HepG2 (cell line): ENCODE data around the gene RAD52. TPM values are rescaled to one million over a fixed set of nuclear protein-coding genes. Genes with fewer than 3 reads are reported as not detected.

Experiments
- MIER3 ChIP-seq: IDR thresholded peaks from 2 replicates; pipeline ENCODE4 v1.6.1; 2016; ENCODE audit warnings: missing compliant biosample characterization, borderline replicate concordance
- MYC ChIP-seq: sonication (generic); formaldehyde crosslinking; IDR thresholded peaks from 2 replicates; pipeline ENCODE4 v1.9.0; 2021; ENCODE audit warnings: missing genetic modification reagents, borderline replicate concordance
- NAIF1 ChIP-seq: sonication (generic); formaldehyde crosslinking; IDR thresholded peaks from 2 replicates; pipeline ENCODE4 v1.5.0; 2020; ENCODE audit warnings: mild to moderate bottlenecking, missing genetic modification reagents, borderline replicate concordance
- TARDBP ChIP-seq: sonication (generic); formaldehyde crosslinking; IDR thresholded peaks from 2 replicates; pipeline ENCODE4 v1.8.0; 2022; ENCODE audit warnings: mild to moderate bottlenecking, missing genetic modification reagents
- ZBTB20 ChIP-seq: sonication (generic); formaldehyde crosslinking; IDR thresholded peaks from 2 replicates; pipeline ENCODE4 v1.8.1; 2023; ENCODE audit warnings: missing genetic modification reagents, low read depth, mild to moderate bottlenecking, borderline replicate concordance
- ZHX1 ChIP-seq: sonication (generic); formaldehyde crosslinking; IDR thresholded peaks from 2 replicates; pipeline ENCODE4 v1.8.1; 2022; ENCODE audit warnings: low read depth, mild to moderate bottlenecking, missing genetic modification reagents
- ZNF12 ChIP-seq: sonication (generic); formaldehyde crosslinking; IDR thresholded peaks from 2 replicates; pipeline ENCODE4 v1.5.0; 2020; ENCODE audit warnings: missing genetic modification reagents
- ZNF280D ChIP-seq: sonication (generic); formaldehyde crosslinking; IDR thresholded peaks from 2 replicates; pipeline ENCODE4 v1.5.1; 2020; ENCODE audit warnings: mild to moderate bottlenecking, missing genetic modification reagents
- ZNF318 ChIP-seq: sonication (generic); formaldehyde crosslinking; IDR thresholded peaks from 2 replicates; pipeline ENCODE4 v1.4.0; 2020; ENCODE audit warnings: mild to moderate bottlenecking, missing genetic modification reagents
- ZNF33B ChIP-seq: sonication (generic); formaldehyde crosslinking; IDR thresholded peaks from 2 replicates; pipeline ENCODE4 v1.5.1; 2020; ENCODE audit warnings: mild to moderate bottlenecking, missing genetic modification reagents
- polyA plus RNA-seq, 8 experiments: library from polyadenylated mRNA; depleted of rRNA in 3 of 8; stranded (reverse) in 7 of 8; unstranded in 1 of 8; fragments of >200 nt; fragmentation: Illumina TruSeq in 4 of 8; extraction: Trizol in 4 of 8; gene quantifications; 2 replicates each; pipeline versions ENCODE4 v1.2.1 to v1.2.3, GENCODE V29; 2011 to 2016; ENCODE audit warnings: low read depth in 4 of 8, missing spikeins in 1 of 8, mixed read lengths in 1 of 8; ENCODE audit not compliant: insufficient read depth in 1 of 8
- total RNA-seq, 5 experiments: library from RNA; depleted of rRNA; stranded (reverse); fragments of >200 nt; fragmentation: Illumina TruSeq; extraction: Trizol; gene quantifications; 2 replicates each; pipeline ENCODE4 v1.2.3, GENCODE V29; 2016; ENCODE audit warnings: low read depth in 1 of 5
- TF ChIP-seq, protein P1 (sequence below): IDR thresholded peaks from 2 replicates; pipeline ENCODE4 v1.6.1; 2016

The RAD52 gene
- total and polyA plus RNA-seq, 2 of the 13 experiments (the other 11 are each of a cell fraction or from before 2014, with no cell fraction given): 14.3 to 19.9 TPM

DNA sequence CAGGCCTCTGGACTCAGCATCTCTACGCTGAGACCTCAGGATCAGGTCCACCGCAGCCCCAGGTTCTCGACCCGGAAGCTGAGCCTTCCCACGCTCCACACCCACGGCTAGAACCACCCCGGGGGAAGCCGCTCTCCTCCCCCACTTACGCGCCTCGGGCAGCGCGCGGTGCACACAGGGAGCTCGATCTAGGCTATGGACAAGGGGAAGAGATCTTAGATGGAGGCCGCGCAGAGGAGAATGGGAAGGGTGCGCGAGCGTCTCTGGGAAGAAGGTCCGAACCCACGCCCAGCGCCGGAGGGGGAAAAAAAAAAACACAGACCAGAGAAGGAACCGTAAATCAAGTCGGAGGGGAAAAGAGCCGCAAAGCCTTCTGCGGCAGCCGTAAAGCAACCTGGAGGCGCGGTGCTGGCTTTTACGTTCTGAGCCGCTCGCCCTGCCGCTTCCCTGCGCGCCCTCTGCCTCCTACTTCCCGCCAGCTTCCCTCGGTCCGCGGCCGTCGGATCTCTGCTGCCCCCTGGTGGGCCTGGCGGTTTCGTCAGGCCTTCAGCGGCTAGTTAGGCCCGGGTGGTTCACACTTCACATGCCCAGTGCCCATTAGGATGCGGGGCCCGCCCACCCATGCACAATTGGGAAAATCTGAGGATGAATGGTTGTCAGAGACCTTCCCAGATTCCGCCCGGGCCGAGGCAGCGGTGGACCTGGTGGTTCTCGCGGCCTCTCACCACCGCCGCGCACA, at the start of gene RAD52 (continued):
- TF ChIP-seq, protein P1, sequence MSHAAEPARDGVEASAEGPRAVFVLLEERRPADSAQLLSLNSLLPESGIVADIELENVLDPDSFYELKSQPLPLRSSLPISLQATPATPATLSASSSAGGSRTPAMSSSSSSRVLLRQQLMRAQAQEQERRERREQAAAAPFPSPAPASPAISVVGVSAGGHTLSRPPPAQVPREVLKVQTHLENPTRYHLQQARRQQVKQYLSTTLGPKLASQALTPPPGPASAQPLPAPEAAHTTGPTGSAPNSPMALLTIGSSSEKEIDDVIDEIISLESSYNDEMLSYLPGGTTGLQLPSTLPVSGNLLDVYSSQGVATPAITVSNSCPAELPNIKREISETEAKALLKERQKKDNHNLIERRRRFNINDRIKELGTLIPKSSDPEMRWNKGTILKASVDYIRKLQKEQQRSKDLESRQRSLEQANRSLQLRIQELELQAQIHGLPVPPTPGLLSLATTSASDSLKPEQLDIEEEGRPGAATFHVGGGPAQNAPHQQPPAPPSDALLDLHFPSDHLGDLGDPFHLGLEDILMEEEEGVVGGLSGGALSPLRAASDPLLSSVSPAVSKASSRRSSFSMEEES (CRISPR knock-in tag): no peak
- TF ChIP-seq ZNF318 (CRISPR knock-in tag) (no peak), MYC (CRISPR knock-in tag) (peak; percentile 68; the same call in 1 of the 2 replicates), NAIF1 (CRISPR knock-in tag) (peak; percentile 83), ZNF280D (CRISPR knock-in tag) (peak; percentile 95), MIER3 (CRISPR knock-in tag) (peak; percentile 79; the same call in 1 of the 2 replicates), ZBTB20 (CRISPR knock-in tag) (peak; percentile 44; the same call in 1 of the 2 replicates), ZNF33B (CRISPR knock-in tag) (no peak; the same call in 1 of the 2 replicates), ZHX1 (CRISPR knock-in tag) (peak; percentile 67; the same call in 1 of the 2 replicates), TARDBP (CRISPR knock-in tag) (peak; percentile 66; the same call in 1 of the 2 replicates), ZNF12 (CRISPR knock-in tag) (peak; percentile 37; the same call in 1 of the 2 replicates)
